HG03558 (cell line): Measurements from ENCODE around the gene NSD2.

Source experiments
- ATAC-seq: cut with Tn5 transposase; IDR thresholded peaks from one replicate; pipeline ENCODE4 v1.9.1; 2021; ENCODE audit warnings: moderate number of reproducible peaks; ENCODE audit not compliant: unreplicated experiment; ENCODE audit errors: extremely low read depth

The NSD2 gene

GRCh38 chr4:1937550-1937949, 66.4 kb downstream of the NSD2 start:
- ATAC-seq = no peak

- ATAC-seq = no peak
Observed at GRCh38 chr4:1938027-1938426, 66.8 kb downstream of the NSD2 start.

- ATAC-seq = no peak
Observed at GRCh38 chr4:1939664-1940509, 68.7 kb downstream of the NSD2 start.

- no peak for ATAC-seq
Observed at GRCh38 chr4:1940566-1940965, 69.4 kb downstream of the NSD2 start.

GRCh38 chr4:1943928-1944327, 72.7 kb downstream of the NSD2 start:
- ATAC-seq = no peak

GRCh38 chr4:1945124-1945895, 74.1 kb downstream of the NSD2 start:
- no peak for ATAC-seq

GRCh38 chr4:1945912-1946311, 74.7 kb downstream of the NSD2 start:
- no peak for ATAC-seq

- ATAC-seq = no peak
Observed at GRCh38 chr4:1948232-1948631, 77.0 kb downstream of the NSD2 start.

GRCh38 chr4:1948892-1949436, 77.8 kb downstream of the NSD2 start:
- no peak for ATAC-seq

GRCh38 chr4:1950369-1950768, 79.2 kb downstream of the NSD2 start:
- no peak for ATAC-seq

GRCh38 chr4:1952058-1952700, 81.0 kb downstream of the NSD2 start:
- no peak for ATAC-seq

- ATAC-seq = no peak
Observed at GRCh38 chr4:1952719-1953118, 81.5 kb downstream of the NSD2 start.

GRCh38 chr4:1953335-1953734, 82.1 kb downstream of the NSD2 start:
- no peak for ATAC-seq

- no peak for ATAC-seq
Observed at GRCh38 chr4:1956631-1957030, 85.4 kb downstream of the NSD2 start.

GRCh38 chr4:1958276-1959103, 87.3 kb downstream of the NSD2 start:
- ATAC-seq = no peak

- no peak for ATAC-seq
Observed at GRCh38 chr4:1959104-1959384, 87.9 kb downstream of the NSD2 start.

- ATAC-seq = no peak
Observed at GRCh38 chr4:1960170-1960825, 89.1 kb downstream of the NSD2 start.

GRCh38 chr4:1961038-1961437, 89.8 kb downstream of the NSD2 start:
- no peak for ATAC-seq

GRCh38 chr4:1961563-1961962, 90.4 kb downstream of the NSD2 start:
- ATAC-seq = no peak

- ATAC-seq = no peak
Observed at GRCh38 chr4:1962980-1963379, 91.8 kb downstream of the NSD2 start.
